Measurements from ENCODE around the gene CDH3.

DNA sequence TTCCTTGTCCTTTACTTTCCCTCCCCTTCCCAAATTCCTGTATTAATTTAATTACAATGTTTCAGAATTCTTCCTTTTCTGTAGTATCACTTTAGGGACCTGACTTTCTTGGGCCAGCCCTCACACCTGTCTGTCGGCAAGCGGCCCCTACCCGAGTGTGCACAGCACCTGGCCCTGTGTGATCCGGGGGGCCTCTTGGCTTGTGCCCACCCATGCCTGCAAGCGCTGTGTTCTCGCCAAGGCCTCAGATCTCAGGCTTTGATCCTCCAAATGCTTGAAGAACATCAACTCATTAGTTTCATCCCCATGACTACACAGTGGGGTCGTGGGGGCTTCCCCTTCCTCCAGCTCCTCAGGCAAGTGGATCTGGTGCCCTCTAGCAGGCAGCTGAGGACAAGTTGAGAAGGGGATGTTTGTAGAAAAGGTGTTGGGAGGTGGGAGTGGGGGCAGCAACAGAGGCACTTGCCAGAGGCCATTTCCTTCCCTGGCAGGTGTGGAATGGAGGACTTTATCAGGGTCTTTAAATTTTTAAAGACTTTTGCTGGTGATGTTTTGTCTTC lies 15.7 kb upstream of the CDH3 start:
- no peak for TF ChIP-seq POLR2A (IDR thresholded peaks at IDR 0.05; ENCODE audit: control extremely low read depth in 1 of 2, low read depth in 2 of 2, low read length in 2 of 2)
- TF ChIP-seq MAX (IDR thresholded peaks at IDR 0.05): no peak
- no peak for TF ChIP-seq SP2 (IDR thresholded peaks at IDR 0.05; ENCODE audit: low read length)
- TF ChIP-seq POLR2AphosphoS5 (IDR thresholded peaks at IDR 0.05; ENCODE audit: low read depth, low read length): no peak
- TF ChIP-seq, protein P1, sequence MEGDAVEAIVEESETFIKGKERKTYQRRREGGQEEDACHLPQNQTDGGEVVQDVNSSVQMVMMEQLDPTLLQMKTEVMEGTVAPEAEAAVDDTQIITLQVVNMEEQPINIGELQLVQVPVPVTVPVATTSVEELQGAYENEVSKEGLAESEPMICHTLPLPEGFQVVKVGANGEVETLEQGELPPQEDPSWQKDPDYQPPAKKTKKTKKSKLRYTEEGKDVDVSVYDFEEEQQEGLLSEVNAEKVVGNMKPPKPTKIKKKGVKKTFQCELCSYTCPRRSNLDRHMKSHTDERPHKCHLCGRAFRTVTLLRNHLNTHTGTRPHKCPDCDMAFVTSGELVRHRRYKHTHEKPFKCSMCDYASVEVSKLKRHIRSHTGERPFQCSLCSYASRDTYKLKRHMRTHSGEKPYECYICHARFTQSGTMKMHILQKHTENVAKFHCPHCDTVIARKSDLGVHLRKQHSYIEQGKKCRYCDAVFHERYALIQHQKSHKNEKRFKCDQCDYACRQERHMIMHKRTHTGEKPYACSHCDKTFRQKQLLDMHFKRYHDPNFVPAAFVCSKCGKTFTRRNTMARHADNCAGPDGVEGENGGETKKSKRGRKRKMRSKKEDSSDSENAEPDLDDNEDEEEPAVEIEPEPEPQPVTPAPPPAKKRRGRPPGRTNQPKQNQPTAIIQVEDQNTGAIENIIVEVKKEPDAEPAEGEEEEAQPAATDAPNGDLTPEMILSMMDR (IDR thresholded peaks at IDR 0.05; ENCODE audit: control extremely low read depth in 1 of 3, insufficient read depth in 1 of 3, low read depth in 1 of 3, low read length in 3 of 3): peak; percentile 58 to 71 (median 59)
- TF ChIP-seq RAD21 (IDR thresholded peaks at IDR 0.05 in 1 of 2, conservative IDR thresholded peaks at IDR 0.05 in 1 of 2; ENCODE audit: low read depth in 2 of 2, low read length in 2 of 2): peak; percentile 63 to 73
- no peak for TF ChIP-seq TEAD4 (IDR thresholded peaks at IDR 0.05; ENCODE audit: low read depth, low read length)
